Ovary (tissue), 9 donors: ENCODE data around the gene MTUS2. TPM values are rescaled to one million over a fixed set of nuclear protein-coding genes. Genes with fewer than 3 reads are reported as not detected.

Source experiments
- DNase-seq, 5 donors: peaks; one replicate each; pipeline ENCODE4 v3.0.0-alpha.2; 2019 to 2020
- H3K27ac ChIP-seq, 2 donors: fragments of 200-600 bp; one replicate each; pipeline versions ENCODE4 v1.5.1 to v1.8.0; 2019 to 2022
- H3K27me3 ChIP-seq: fragments of 200-600 bp; one replicate; pipeline ENCODE4 v1.8.0; 2022
- H3K36me3 ChIP-seq: fragments of 200-600 bp; sonication (generic); one replicate; pipeline ENCODE4 v1.5.1; 2019
- H3K4me1 ChIP-seq: one replicate; pipeline ENCODE4 v1.8.1; 2013; ENCODE audit warnings: mild to moderate bottlenecking, moderate library complexity; ENCODE audit not compliant: insufficient read depth
- H3K4me3 ChIP-seq: fragments of 200-600 bp; sonication (generic); one replicate; pipeline ENCODE4 v1.5.1; 2017
- H3K9me3 ChIP-seq, 2 donors: fragments of 200-600 bp in 1 of 2; sonication (generic) in 1 of 2; one replicate each; pipeline versions ENCODE4 v1.5.1 to v1.8.1; 2013 to 2019; ENCODE audit warnings: mild to moderate bottlenecking in 1 of 2, moderate library complexity in 1 of 2
- CTCF ChIP-seq, 3 donors: fragments of 450-650 bp in 2 of 3; fragments of 200-600 bp in 1 of 3; IDR thresholded peaks; one replicate each; pipeline versions ENCODE4 v1.5.1 to v1.8.0; 2016 to 2022; ENCODE audit warnings: antibody characterized with exemption in 3 of 3, mild to moderate bottlenecking in 1 of 3
- EP300 ChIP-seq: sonication (generic); formaldehyde crosslinking; IDR thresholded peaks from one replicate; pipeline ENCODE4 v1.6.1; 2017; ENCODE audit warnings: antibody characterized with exemption
- POLR2A ChIP-seq: fragments of 450-650 bp; IDR thresholded peaks from one replicate; pipeline ENCODE4 v1.6.1; 2017; ENCODE audit warnings: antibody characterized with exemption, mild to moderate bottlenecking, moderate library complexity
- WGBS, 3 donors: extraction: QIAGEN DNeasy Blood & Tissue Kit in 1 of 3; methylation state at CpG; one replicate each; pipeline versions ENCODE4 v1.1.5 to v1.1.7; 2013 to 2017; 5-methylcytosine and 5-hydroxymethylcytosine counted together
- intact Hi-C, 4 donors: fragments of 100-400 bp; cut with DNase I; formaldehyde crosslinking; loops; one replicate each; pipeline versions ENCODE4 v1.11.0 to v1.15.1; 2022 to 2023
- polyA plus RNA-seq, 2 donors: library from polyadenylated mRNA; stranded (reverse); fragments of 200-250 nt in 1 of 2; fragments of 350-450 nt in 1 of 2; fragmentation: Illumina TruSeq in 1 of 2; extraction: RNeasy Lipid Tissue Mini Kit (QIAGEN cat#74804) in 1 of 2; gene quantifications; one replicate each; pipeline ENCODE4 v1.2.3, GENCODE V29; 2013 to 2014
- total RNA-seq, 7 donors: library from RNA; depleted of rRNA in 2 of 7; stranded (reverse); fragments of >200 nt in 2 of 7; fragmentation: NEBNext Ultra II Directional in 3 of 7; extraction: Animal tissue kit (Norgen Biotek cat#: 25700) in 3 of 7; gene quantifications; one replicate each; pipeline versions ENCODE4 v1.1.0 to v1.2.4, GENCODE V29; 2016 to 2023
- donor health status: DM: no; HTN: no; CAD: no; lungs with moderate emphysema.
- donor health status: DM: no; HTN: no; CAD: no.
- donor health status: Bipolar disorder and iron deficiency.
- donor health status: DM: yes; HTN: yes; CAD: no.
- donor health status: DM: no; HTN: no; CAD: no.
- donor health status: DM: yes; HTN: yes; CAD: no.

The MTUS2 gene
- total and polyA plus RNA-seq, 9 donors = 1.5 to 8.7 (median 5.4) TPM

- 72 to 75% (median 75%) methylated on average over 2 of the region's 2 CpGs for WGBS, 3 donors
- H3K27me3 ChIP-seq = no peaks in the 10 kb centered on the region
- no peaks in the 10 kb centered on the region for H3K9me3 ChIP-seq
- TF ChIP-seq CTCF (IDR thresholded peaks at IDR 0.05) (no peak), EP300 (no peak), POLR2A (no peak)
- no peaks in the 10 kb centered on the region for H3K36me3 ChIP-seq
- no peak overlapping the region for H3K4me3 ChIP-seq
- no peak for DNase-seq
- H3K4me1 ChIP-seq = no peaks in the 10 kb centered on the region
- intact Hi-C loops = no loop called here
- no peak overlapping the region for H3K27ac ChIP-seq
Observed at GRCh38 chr13:28850226-28850625, 30.1 kb downstream of the MTUS2 start.

GRCh38 chr13:28851422-28851821 lies 31.3 kb downstream of the MTUS2 start:
- 65 to 74% (median 72%) methylated on average over 6 of the region's 6 CpGs for WGBS, 3 donors
- no peak for TF ChIP-seq EP300
- no peak for TF ChIP-seq POLR2A
- TF ChIP-seq CTCF (IDR thresholded peaks at IDR 0.05) = no peak
- Histone ChIP-seq H3K9me3 (no peaks in the 10 kb centered on the region), H3K36me3 (no peaks in the 10 kb centered on the region), H3K4me3 (no peak overlapping the region), H3K4me1 (no peaks in the 10 kb centered on the region), H3K27me3 (no peaks in the 10 kb centered on the region), H3K27ac (no peak overlapping the region)
- DNase-seq = no peak
- intact Hi-C loops = no loop called here

GRCh38 chr13:28854657-28855056 lies 34.5 kb downstream of the MTUS2 start:
- no peaks in the 10 kb centered on the region for H3K4me1 ChIP-seq
- intact Hi-C loops = no loop called here
- H3K4me3 ChIP-seq = no peak overlapping the region
- WGBS, 3 donors = 8 to 25% (median 11%) methylated on average over 4 of the region's 4 CpGs
- DNase-seq = no peak
- no peak overlapping the region for H3K27ac ChIP-seq
- H3K27me3 ChIP-seq = no peaks in the 10 kb centered on the region
- no peak for TF ChIP-seq POLR2A
- no peak for TF ChIP-seq EP300
- no peak for TF ChIP-seq CTCF (IDR thresholded peaks at IDR 0.05)
- peaks cover 0 to 4% of the 10 kb centered on the region in 2 donors for H3K9me3 ChIP-seq
- no peaks in the 10 kb centered on the region for H3K36me3 ChIP-seq

- Histone ChIP-seq H3K27me3 (no peaks in the 10 kb centered on the region), H3K9me3 (peaks cover 0 to 4% of the 10 kb centered on the region in 2 donors), H3K4me1 (no peaks in the 10 kb centered on the region), H3K36me3 (no peaks in the 10 kb centered on the region), H3K4me3 (no peak overlapping the region), H3K27ac (no peak overlapping the region)
- no peak for TF ChIP-seq EP300
- intact Hi-C loops = no loop called here
- WGBS, 3 donors = 88 to 91% (median 89%) methylated on average over 6 of the region's 6 CpGs
- DNase-seq = no peak
Observed at GRCh38 chr13:28856287-28856686, 36.1 kb downstream of the MTUS2 start.

- H3K36me3 ChIP-seq = no peaks in the 10 kb centered on the region
Observed at GRCh38 chr13:28859069-28859468, 38.9 kb downstream of the MTUS2 start.

More at GRCh38 chr13:28859069-28859468, 38.9 kb downstream of the MTUS2 start:
- TF ChIP-seq POLR2A (no peak), EP300 (no peak), CTCF (IDR thresholded peaks at IDR 0.05) (no peak)
- Histone ChIP-seq H3K4me3 (no peak overlapping the region), H3K27ac (no peak overlapping the region), H3K9me3 (peaks cover 0 to 4% of the 10 kb centered on the region in 2 donors), H3K27me3 (no peaks in the 10 kb centered on the region), H3K4me1 (no peaks in the 10 kb centered on the region)
- WGBS, 3 donors = 86 to 93% (median 87%) methylated on average over 2 of the region's 2 CpGs
- no peak for DNase-seq
- intact Hi-C loops = no loop called here
